Activated CD8-positive, alpha-beta T cell treated with anti-CD3 and anti-CD28 coated beads, Interleukin-2, amount 10 ng/mL, durations not matched to agents 7 days and 5 days (primary cell): ENCODE measurements around the gene CORO2B. TPM values are rescaled to one million over a fixed set of nuclear protein-coding genes. Genes with fewer than 3 reads are reported as not detected.

ENCODE experiments used
- ATAC-seq: fragments of 150-1000 bp; cut with Tn5 transposase; one replicate; pipeline ENCODE4 v1.10.0; 2021; ENCODE audit warnings: moderate library complexity
- CTCF ChIA-PET: fragments of 350-600 bp; sonication (Branson Sonifier 250); formaldehyde crosslinking; loops from one replicate; lab custom pipeline; 2021; ENCODE audit warnings: antibody characterized with exemption; lab: Charles Lee
- POLR2A ChIA-PET: fragments of 350-600 bp; sonication (Branson Sonifier 250); formaldehyde crosslinking; loops from one replicate; lab custom pipeline; 2021; ENCODE audit warnings: antibody characterized with exemption; lab: Charles Lee
- DNase-seq: peaks from one replicate; pipeline ENCODE4 v3.0.0-alpha.2; 2020
- H3K27ac Mint-ChIP-seq: one replicate; pipeline ENCODE4 v1.8.0; 2021; ENCODE audit warnings: mild to moderate bottlenecking, mixed read lengths
- H3K27me3 Mint-ChIP-seq: one replicate; pipeline ENCODE4 v1.8.0; 2021; ENCODE audit warnings: low read depth, mixed read lengths
- H3K36me3 Mint-ChIP-seq: one replicate; pipeline ENCODE4 v1.8.0; 2021; ENCODE audit warnings: low read depth, mixed read lengths
- H3K4me1 Mint-ChIP-seq: one replicate; pipeline ENCODE4 v1.8.0; 2021; ENCODE audit warnings: low read depth, mixed read lengths
- H3K4me3 Mint-ChIP-seq: one replicate; pipeline ENCODE4 v1.8.0; 2021; ENCODE audit warnings: mild to moderate bottlenecking, mixed read lengths
- H3K9me3 Mint-ChIP-seq: one replicate; pipeline ENCODE4 v1.8.0; 2022; ENCODE audit warnings: mixed read lengths; ENCODE audit not compliant: insufficient read depth
- total RNA-seq, 2 experiments: library from RNA; stranded (reverse); gene quantifications; one replicate each; pipeline ENCODE4 v1.2.3, GENCODE V29; 2021

The CORO2B gene
- total RNA-seq, 2 experiments from 2014 or later: not detected

DNA sequence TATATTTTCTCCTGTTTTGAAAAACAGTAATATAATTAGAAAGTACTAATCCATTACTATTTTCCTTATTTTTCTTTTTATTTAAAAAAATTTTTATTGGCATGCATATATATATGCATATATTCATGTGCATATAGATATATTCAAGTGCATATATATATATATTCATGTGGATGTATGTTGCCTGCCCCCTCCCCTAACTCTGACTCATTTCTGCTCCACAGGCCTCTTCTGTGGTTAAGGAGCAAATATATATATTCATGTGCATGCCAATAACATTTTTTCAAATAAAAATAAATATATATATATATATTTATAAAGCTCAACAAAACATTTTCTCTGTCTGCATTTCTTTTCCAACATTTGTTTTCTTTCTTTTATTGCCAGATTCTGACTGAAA, 13.6 kb upstream of the CORO2B start:
- H3K4me3 Mint-ChIP-seq: no peak overlapping the region
- no peak overlapping the region for H3K27ac Mint-ChIP-seq
- H3K36me3 Mint-ChIP-seq: no peaks in the 10 kb centered on the region
- H3K9me3 Mint-ChIP-seq: no peaks in the 10 kb centered on the region
- ChIA-PET POLR2A (no interaction called here), CTCF (interaction anchor here (3.2 kb wide), 1 partner anchor 15 kb away, joined by 9 read pairs; no protein-coding TSS in a partner anchor)
- DNase-seq: no peak
- H3K4me1 Mint-ChIP-seq: no peaks in the 10 kb centered on the region
- peaks cover 28% of the 10 kb centered on the region for H3K27me3 Mint-ChIP-seq
- ATAC-seq: no peak

DNA sequence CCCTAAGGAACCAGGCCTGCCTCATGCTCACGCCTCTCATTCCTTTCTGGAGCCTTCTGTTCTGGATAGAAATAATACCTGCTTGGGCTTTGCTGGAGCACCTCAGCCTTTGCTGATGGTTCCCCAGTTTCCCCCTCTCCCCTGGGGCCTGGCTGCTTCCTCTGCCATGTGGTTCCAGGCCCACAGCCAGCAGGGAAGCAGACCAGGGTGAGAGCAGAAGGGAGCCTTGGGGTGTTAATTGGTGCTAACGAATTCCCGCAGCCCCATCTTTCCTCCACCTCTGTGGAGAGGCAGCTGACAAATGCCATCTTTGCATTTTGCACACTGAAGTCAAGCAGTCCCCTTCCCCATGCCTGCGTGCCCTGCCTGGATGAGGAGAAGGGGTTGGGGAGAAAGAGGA, 13.1 kb upstream of the CORO2B start:
- Mint-ChIP-seq H3K27me3 (peaks cover 29% of the 10 kb centered on the region), H3K27ac (no peak overlapping the region), H3K4me1 (no peaks in the 10 kb centered on the region), H3K9me3 (no peaks in the 10 kb centered on the region), H3K4me3 (no peak overlapping the region), H3K36me3 (no peaks in the 10 kb centered on the region)
- DNase-seq (no peak), ATAC-seq (no peak)
- CTCF ChIA-PET: interaction anchor here (3.2 kb wide), 1 partner anchor 16 kb away, joined by 9 read pairs; no protein-coding TSS in a partner anchor
- POLR2A ChIA-PET: no interaction called here

DNA sequence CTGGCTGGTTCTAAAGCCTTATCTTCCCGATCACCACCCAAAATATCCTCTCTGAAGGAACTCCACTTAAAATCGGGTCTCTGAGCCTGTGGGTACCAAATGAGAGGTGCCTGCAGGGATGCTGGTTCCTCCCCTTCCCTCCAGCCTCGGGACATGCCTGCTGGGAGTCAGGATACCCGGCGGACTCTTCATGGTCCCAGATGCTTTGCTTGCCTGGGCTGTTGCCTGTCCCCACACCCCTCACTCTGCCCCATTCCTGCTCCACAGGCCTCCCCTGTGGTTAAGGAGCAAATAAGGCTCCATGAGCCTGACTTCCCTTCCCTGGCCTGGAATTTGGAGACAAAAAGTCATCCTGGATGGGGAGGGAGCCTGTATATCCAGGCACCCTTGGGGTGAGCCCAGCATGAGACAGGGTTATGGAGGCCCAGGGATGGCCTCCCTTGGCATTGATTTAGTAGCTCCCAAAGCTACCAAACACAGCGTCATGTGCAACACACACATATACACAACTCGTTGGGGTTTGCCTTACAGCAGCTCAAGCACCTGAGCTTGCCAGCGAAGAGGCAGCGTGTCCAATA, 12.3 kb upstream of the CORO2B start:
- H3K4me1 Mint-ChIP-seq: no peaks in the 10 kb centered on the region
- no peaks in the 10 kb centered on the region for H3K9me3 Mint-ChIP-seq
- H3K36me3 Mint-ChIP-seq: no peaks in the 10 kb centered on the region
- no peak for DNase-seq
- H3K27ac Mint-ChIP-seq: no peak overlapping the region
- H3K27me3 Mint-ChIP-seq: peaks cover 33% of the 10 kb centered on the region
- no peak overlapping the region for H3K4me3 Mint-ChIP-seq
- ATAC-seq: no peak
- ChIA-PET POLR2A (no interaction called here), CTCF (interaction anchor here (3.2 kb wide), 1 partner anchor 16 kb away, joined by 9 read pairs; no protein-coding TSS in a partner anchor)

GRCh38 chr15:68567345-68567744, 11.4 kb upstream of the CORO2B start:
- no peak for DNase-seq
- Mint-ChIP-seq H3K36me3 (no peaks in the 10 kb centered on the region), H3K4me3 (no peak overlapping the region), H3K27me3 (peaks cover 33% of the 10 kb centered on the region), H3K4me1 (no peaks in the 10 kb centered on the region), H3K27ac (no peak overlapping the region), H3K9me3 (no peaks in the 10 kb centered on the region)
- ChIA-PET CTCF (interaction anchor here (1.0 to 3.2 kb wide), 2 partner anchors 17 to 308 kb away, joined by 3 to 9 read pairs; no protein-coding TSS in a partner anchor), POLR2A (no interaction called here)
- ATAC-seq: no peak

DNA sequence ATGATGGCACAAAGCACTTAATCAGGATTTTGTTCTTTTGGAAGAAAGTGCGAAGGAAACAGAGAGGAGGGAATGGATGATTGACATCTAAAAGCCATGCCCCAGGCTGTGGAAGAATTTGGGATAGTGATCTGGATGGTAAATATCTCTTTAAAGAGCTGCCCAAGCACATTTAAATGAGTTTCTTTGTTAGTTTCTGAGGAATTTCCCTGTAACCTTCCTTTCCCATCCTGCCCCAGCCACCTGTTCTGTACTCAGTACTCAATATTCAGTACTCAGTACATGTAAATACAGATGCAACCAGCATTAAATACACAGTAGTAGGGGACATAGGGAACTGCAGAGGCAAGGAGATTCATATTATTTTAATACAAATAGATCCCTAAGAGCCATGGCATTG, 7.8 kb upstream of the CORO2B start:
- Mint-ChIP-seq H3K27me3 (peaks cover 42% of the 10 kb centered on the region), H3K9me3 (no peaks in the 10 kb centered on the region), H3K4me1 (no peaks in the 10 kb centered on the region), H3K27ac (no peak overlapping the region), H3K36me3 (no peaks in the 10 kb centered on the region), H3K4me3 (no peak overlapping the region)
- CTCF ChIA-PET: interaction anchor here (1.4 to 2.6 kb wide), 3 partner anchors 12 to 103 kb away, joined by 3 to 8 read pairs (median 8); no protein-coding TSS in a partner anchor
- ATAC-seq (no peak), DNase-seq (no peak)
- POLR2A ChIA-PET: interaction anchor here (1.1 kb wide), 1 partner anchor 9 kb away, joined by 3 read pairs; no protein-coding TSS in a partner anchor

- CTCF ChIA-PET: interaction anchor here (1.0 to 1.4 kb wide), 2 partner anchors 12 to 102 kb away, joined by 3 read pairs; no protein-coding TSS in a partner anchor
- DNase-seq (no peak), ATAC-seq (no peak)
- H3K27me3 Mint-ChIP-seq: peaks cover 46% of the 10 kb centered on the region
- no peaks in the 10 kb centered on the region for H3K4me1 Mint-ChIP-seq
- no peaks in the 10 kb centered on the region for H3K36me3 Mint-ChIP-seq
- H3K4me3 Mint-ChIP-seq: no peak overlapping the region
- H3K9me3 Mint-ChIP-seq: no peaks in the 10 kb centered on the region
- no peak overlapping the region for H3K27ac Mint-ChIP-seq
- POLR2A ChIA-PET: interaction anchor here (1.1 kb wide), 1 partner anchor 9 kb away, joined by 3 read pairs; no protein-coding TSS in a partner anchor
Measured at GRCh38 chr15:68571582-68571981, 7.2 kb upstream of the CORO2B start.

- Mint-ChIP-seq H3K4me1 (peaks cover 4% of the 10 kb centered on the region), H3K27me3 (peaks cover 53% of the 10 kb centered on the region), H3K9me3 (no peaks in the 10 kb centered on the region), H3K4me3 (no peak overlapping the region), H3K36me3 (no peaks in the 10 kb centered on the region), H3K27ac (no peak overlapping the region)
- DNase-seq (no peak), ATAC-seq (no peak)
- ChIA-PET POLR2A (no interaction called here), CTCF (interaction anchor here (1.0 to 1.4 kb wide), 2 partner anchors 13 to 101 kb away, joined by 3 read pairs; no protein-coding TSS in a partner anchor)
Measured at GRCh38 chr15:68572309-68572708, 6.5 kb upstream of the CORO2B start.

DNA sequence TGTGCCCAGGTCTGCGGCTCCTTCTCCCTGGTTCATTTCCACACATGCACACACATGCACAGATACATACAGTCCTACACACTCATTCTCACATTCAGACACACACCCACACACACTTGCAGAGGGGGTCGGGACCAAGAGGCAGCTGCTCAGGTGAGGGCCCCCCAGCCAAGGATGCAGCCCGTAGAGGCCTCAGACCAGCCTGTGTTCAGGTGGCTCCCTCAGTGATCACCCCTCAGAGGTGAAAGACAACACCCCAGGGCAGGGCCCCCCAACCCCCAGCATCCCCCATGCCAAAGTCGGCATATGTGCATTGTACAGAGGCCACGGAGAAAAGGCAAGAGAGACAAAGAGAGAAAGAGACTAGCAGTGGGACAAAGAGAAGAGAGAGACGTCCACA, 5.9 kb upstream of the CORO2B start:
- POLR2A ChIA-PET: no interaction called here
- Mint-ChIP-seq H3K27ac (no peak overlapping the region), H3K9me3 (no peaks in the 10 kb centered on the region), H3K4me3 (no peak overlapping the region), H3K27me3 (peaks cover 58% of the 10 kb centered on the region), H3K4me1 (peaks cover 7% of the 10 kb centered on the region), H3K36me3 (no peaks in the 10 kb centered on the region)
- no peak for ATAC-seq
- no peak for DNase-seq
- CTCF ChIA-PET: interaction anchor here (1.6 kb wide), 1 partner anchor 101 kb away, joined by 3 read pairs; no protein-coding TSS in a partner anchor

- ChIA-PET POLR2A (no interaction called here), CTCF (interaction anchor here (0.9 to 3.2 kb wide), 3 partner anchors 14 to 100 kb away, joined by 3 to 13 read pairs (median 6); no protein-coding TSS in a partner anchor)
- H3K27me3 Mint-ChIP-seq: peaks cover 57% of the 10 kb centered on the region
- no peaks in the 10 kb centered on the region for H3K9me3 Mint-ChIP-seq
- no peak overlapping the region for H3K4me3 Mint-ChIP-seq
- DNase-seq (no peak), ATAC-seq (no peak)
- H3K4me1 Mint-ChIP-seq: peaks cover 10% of the 10 kb centered on the region
- H3K27ac Mint-ChIP-seq: no peak overlapping the region
- H3K36me3 Mint-ChIP-seq: no peaks in the 10 kb centered on the region
Measured at GRCh38 chr15:68574046-68574445, 4.7 kb upstream of the CORO2B start.

- no peak overlapping the region for H3K27ac Mint-ChIP-seq
- ATAC-seq: no peak
- ChIA-PET CTCF (interaction anchor here (0.9 to 3.2 kb wide), 3 partner anchors 15 to 99 kb away, joined by 3 to 13 read pairs (median 6); no protein-coding TSS in a partner anchor), POLR2A (no interaction called here)
- no peak for DNase-seq
- H3K4me1 Mint-ChIP-seq: peaks cover 10% of the 10 kb centered on the region
- no peak overlapping the region for H3K4me3 Mint-ChIP-seq
- H3K27me3 Mint-ChIP-seq: peaks cover 53% of the 10 kb centered on the region
- no peaks in the 10 kb centered on the region for H3K9me3 Mint-ChIP-seq
- H3K36me3 Mint-ChIP-seq: no peaks in the 10 kb centered on the region
Measured at GRCh38 chr15:68574629-68575028, 4.2 kb upstream of the CORO2B start.

GRCh38 chr15:68576235-68576892, 2.4 kb upstream of the CORO2B start:
- Mint-ChIP-seq H3K9me3 (no peaks in the 10 kb centered on the region), H3K36me3 (no peaks in the 10 kb centered on the region), H3K4me1 (peaks cover 10% of the 10 kb centered on the region), H3K27ac (no peak overlapping the region), H3K27me3 (peaks cover 60% of the 10 kb centered on the region), H3K4me3 (no peak overlapping the region)
- DNase-seq (no peak), ATAC-seq (no peak)
- ChIA-PET POLR2A (no interaction called here), CTCF (interaction anchor here (0.9 to 3.2 kb wide), 3 partner anchors 17 to 97 kb away, joined by 4 to 13 read pairs (median 6); no protein-coding TSS in a partner anchor)
